KMS-11 (cell line): ENCODE results near the gene B3GNT7.
A peak's percentile ranks its signal among the peaks of the same experiment; 100 is the strongest.

ENCODE experiments used
- H2AFZ ChIP-seq: fragments of 200-600 bp; sonication (generic); 2 replicates; pipeline ENCODE4 v1.6.1; 2016; ENCODE audit warnings: antibody characterized with exemption, mixed run types, low read depth
- H3K27ac ChIP-seq: fragments of 200-600 bp; sonication (generic); 2 replicates; pipeline ENCODE4 v1.6.1; 2016; ENCODE audit warnings: mild to moderate bottlenecking, mixed run types
- H3K27me3 ChIP-seq: fragments of 200-600 bp; sonication (generic); 2 replicates; pipeline ENCODE4 v1.6.1; 2017; ENCODE audit warnings: mild to moderate bottlenecking, low read depth, mixed run types, moderate library complexity; ENCODE audit not compliant: insufficient read depth
- H3K36me3 ChIP-seq: fragments of 200-600 bp; sonication (generic); 2 replicates; pipeline ENCODE4 v1.6.1; 2017; ENCODE audit warnings: mild to moderate bottlenecking, mixed run types; ENCODE audit not compliant: insufficient read depth
- H3K4me1 ChIP-seq: fragments of 200-600 bp; sonication (generic); 2 replicates; pipeline ENCODE4 v1.6.1; 2016; ENCODE audit warnings: mild to moderate bottlenecking, low read depth, mixed run types; ENCODE audit not compliant: poor library complexity, severe bottlenecking
- H3K4me2 ChIP-seq: fragments of 200-600 bp; sonication (generic); 2 replicates; pipeline ENCODE4 v1.7.0; 2016; ENCODE audit warnings: mild to moderate bottlenecking, mixed run types
- H3K4me3 ChIP-seq: fragments of 200-600 bp; sonication (generic); IDR thresholded peaks from 2 replicates; pipeline ENCODE4 v1.6.1; 2017; ENCODE audit warnings: low read depth, low read length, mixed read lengths; ENCODE audit not compliant: insufficient read depth
- H3K79me2 ChIP-seq: fragments of 200-600 bp; sonication (generic); 2 replicates; pipeline ENCODE4 v1.6.1; 2016; ENCODE audit warnings: low read depth, mixed run types; ENCODE audit not compliant: insufficient read depth
- H3K9ac ChIP-seq: fragments of 200-600 bp; sonication (generic); 2 replicates; pipeline ENCODE4 v1.6.1; 2016; ENCODE audit warnings: mild to moderate bottlenecking, mixed run types
- H4K20me1 ChIP-seq: fragments of 200-600 bp; sonication (generic); 2 replicates; pipeline ENCODE4 v1.6.1; 2016; ENCODE audit warnings: mild to moderate bottlenecking, mixed run types; ENCODE audit not compliant: insufficient read depth
- CTCF ChIP-seq: fragments of 200-600 bp; sonication (generic); conservative IDR thresholded peaks from 2 replicates; pipeline ENCODE4 v1.6.1; 2017; ENCODE audit warnings: low read depth, mild to moderate bottlenecking, antibody characterized with exemption, low read length, moderate library complexity, mixed read lengths

The B3GNT7 gene

GRCh38 chr2:231356466-231356844, 39.1 kb upstream of the B3GNT7 start:
- no peaks in the 10 kb centered on the region for H3K79me2 ChIP-seq
- TF ChIP-seq CTCF = no peak
- H3K4me1 ChIP-seq = peaks cover 31% of the 10 kb centered on the region
- peak overlapping the region; percentile 4 for H3K4me3 ChIP-seq
- no peaks in the 10 kb centered on the region for H4K20me1 ChIP-seq
- H3K36me3 ChIP-seq = no peaks in the 10 kb centered on the region
- peak overlapping the region; percentile 31 for H3K4me2 ChIP-seq
- H3K27ac ChIP-seq = peak overlapping the region; percentile 96
- peak overlapping the region; percentile 61 for H3K9ac ChIP-seq
- H2AFZ ChIP-seq = peak overlapping the region; percentile 76
- no peaks in the 10 kb centered on the region for H3K27me3 ChIP-seq

- no peaks in the 10 kb centered on the region for H4K20me1 ChIP-seq
- no peaks in the 10 kb centered on the region for H3K27me3 ChIP-seq
- H3K79me2 ChIP-seq = no peaks in the 10 kb centered on the region
- peak overlapping the region; percentile 31 for H3K4me2 ChIP-seq
- TF ChIP-seq CTCF = no peak
- peak overlapping the region; percentile 96 for H3K27ac ChIP-seq
- H3K9ac ChIP-seq = peak overlapping the region; percentile 61
- H3K4me1 ChIP-seq = peaks cover 31% of the 10 kb centered on the region
- H3K36me3 ChIP-seq = no peaks in the 10 kb centered on the region
- peak overlapping the region; percentile 3 for H3K4me3 ChIP-seq
- H2AFZ ChIP-seq = peak overlapping the region; percentile 76
These were observed 38.5 kb upstream of the B3GNT7 start for GRCh38 chr2:231357048-231357447.

- Histone ChIP-seq H4K20me1 (no peaks in the 10 kb centered on the region), H3K4me3 (no peak overlapping the region), H3K9ac (no peak overlapping the region), H3K36me3 (no peaks in the 10 kb centered on the region), H3K4me2 (no peak overlapping the region), H3K27ac (peak overlapping the region; percentile 96; the same call in 1 of the 2 replicates), H3K4me1 (peaks cover 31% of the 10 kb centered on the region), H3K79me2 (no peaks in the 10 kb centered on the region), H3K27me3 (no peaks in the 10 kb centered on the region), H2AFZ (no peak overlapping the region)
- no peak for TF ChIP-seq CTCF
These were observed 37.6 kb upstream of the B3GNT7 start for GRCh38 chr2:231357931-231358330.

GRCh38 chr2:231359441-231359840, 36.1 kb upstream of the B3GNT7 start:
- H3K27ac ChIP-seq = no peak overlapping the region

More at GRCh38 chr2:231359441-231359840, 36.1 kb upstream of the B3GNT7 start:
- no peaks in the 10 kb centered on the region for H4K20me1 ChIP-seq
- H2AFZ ChIP-seq = no peak overlapping the region
- TF ChIP-seq CTCF = no peak
- H3K4me3 ChIP-seq = no peak overlapping the region
- H3K9ac ChIP-seq = no peak overlapping the region
- no peak overlapping the region for H3K4me2 ChIP-seq
- no peaks in the 10 kb centered on the region for H3K36me3 ChIP-seq
- H3K79me2 ChIP-seq = no peaks in the 10 kb centered on the region
- no peaks in the 10 kb centered on the region for H3K27me3 ChIP-seq
- H3K4me1 ChIP-seq = peaks cover 31% of the 10 kb centered on the region
